ENCODE results near the gene GNAT2. TPM values are rescaled to one million over a fixed set of nuclear protein-coding genes. Genes with fewer than 3 reads are reported as not detected.
"Not testable (repeated sequence)": the region's sequence is repeated elsewhere in the genome, so short reads cannot be mapped to it uniquely, and the experiment has no call there.

GNAT2 gene
- under 1 TPM; 0.26 to 0.64 TPM for total RNA-seq

- peaks cover 63% of the 10 kb centered on the region for H3K4me1 Mint-ChIP-seq
- peak within 1 kb of the TSS; percentile 97 for H3K4me3 Mint-ChIP-seq
- DNase-seq (peak; percentile 88), ATAC-seq (peak; percentile 40)
- CTCF ChIA-PET = interaction anchor here (0.6 to 3.4 kb wide), 11 partner anchors 8 to 718 kb away, joined by 3 to 27 read pairs (median 6); partner anchors contain the start of genes AHCYL1, CYB561D1 and GNAI3
- H3K36me3 Mint-ChIP-seq (ENCODE audit: low read depth) = no peaks in the 10 kb centered on the region
- POLR2A ChIA-PET = interaction anchor here (1.3 to 2.3 kb wide), 4 partner anchors 20 to 110 kb away, joined by 3 to 13 read pairs (median 5); partner anchors contain the start of genes AMIGO1 and GNAI3
- no peaks in the 10 kb centered on the region for H3K27me3 Mint-ChIP-seq
- intact Hi-C loops (cut with DNase I, micrococcal nuclease) = loop anchor here (1.0 to 5.0 kb wide), 5 partner anchors 71 to 719 kb away; partner anchors contain the start of genes ATXN7L2 (in 1 of the 2), GNAI3 (in 1 of the 2) and RBM15 (in 1 of the 2)
- peak within 1 kb of the TSS; percentile 97 for H3K27ac Mint-ChIP-seq
- no peaks in the 10 kb centered on the region for H3K9me3 Mint-ChIP-seq (ENCODE audit: low read depth)
These were observed at the start of gene GNAT2, which contains the start of gene AMPD2 for GRCh38 chr1:109619576-109620400. TSS of gene GNAT2 (minus strand) at chr1:109619616. CDS start at chr1:109612870, 6,746 bp downstream. TSS of gene AMPD2 (plus strand) at chr1:109619837. CDS start at chr1:109621176, 1,339 bp downstream.

- Mint-ChIP-seq H3K27me3 (no peaks in the 10 kb centered on the region), H3K9me3 (ENCODE audit: low read depth) (no peaks in the 10 kb centered on the region), H3K27ac (no peak overlapping the region), H3K4me1 (peaks cover 18% of the 10 kb centered on the region), H3K4me3 (peak overlapping the region; percentile 71), H3K36me3 (ENCODE audit: low read depth) (no peaks in the 10 kb centered on the region)
- intact Hi-C loops (cut with DNase I, micrococcal nuclease) = no loop called here
- POLR2A ChIA-PET = interaction anchor here (0.7 kb wide), 1 partner anchor 28 kb away, joined by 3 read pairs; no protein-coding TSS in a partner anchor
- ATAC-seq (peak; percentile 30), DNase-seq (peak; percentile 13)
- CTCF ChIA-PET = interaction anchor here (0.6 to 1.0 kb wide), 3 partner anchors 11 to 28 kb away, joined by 3 to 5 read pairs (median 3); no protein-coding TSS in a partner anchor
These were observed 48.8 kb upstream of the GNAT2 start for GRCh38 chr1:109668123-109668775.

- H3K4me3 Mint-ChIP-seq = peak within 1 kb of the TSS; percentile 71
- H3K9me3 Mint-ChIP-seq (ENCODE audit: low read depth) = no peaks in the 10 kb centered on the region
- ATAC-seq (peak; percentile 100), DNase-seq (peak; percentile 92)
- H3K27ac Mint-ChIP-seq = no peak within 1 kb of the TSS
- H3K27me3 Mint-ChIP-seq = no peaks in the 10 kb centered on the region
- POLR2A ChIA-PET = no interaction called here
- CTCF ChIA-PET = interaction anchor here (0.6 to 1.8 kb wide), 4 partner anchors 10 to 27 kb away, joined by 3 to 7 read pairs (median 4); no protein-coding TSS in a partner anchor
- H3K36me3 Mint-ChIP-seq (ENCODE audit: low read depth) = no peaks in the 10 kb centered on the region
- H3K4me1 Mint-ChIP-seq = peaks cover 18% of the 10 kb centered on the region
- intact Hi-C loops (cut with DNase I, micrococcal nuclease) = loop anchor here (1.0 kb wide), 1 partner anchor 20 kb away; the partner anchor contains the start of gene GSTM1 (in 2 of the 2)
These were observed 48.2 kb upstream of the GNAT2 start, which contains the start of gene GSTM2 for GRCh38 chr1:109667452-109668122. TSS of gene GSTM2 (plus strand) at chr1:109668057. CDS start at chr1:109668116, 59 bp downstream.

GRCh38 chr1:109664671-109665070 lies 45.3 kb upstream of the GNAT2 start:
- CTCF ChIA-PET = no interaction called here
- intact Hi-C loops (cut with DNase I, micrococcal nuclease) = no loop called here
- DNase-seq (no peak), ATAC-seq (no peak)
- H3K27me3 Mint-ChIP-seq = no peaks in the 10 kb centered on the region
- no peak overlapping the region for H3K4me3 Mint-ChIP-seq
- POLR2A ChIA-PET = no interaction called here
- no peaks in the 10 kb centered on the region for H3K9me3 Mint-ChIP-seq (ENCODE audit: low read depth)
- H3K4me1 Mint-ChIP-seq = peaks cover 17% of the 10 kb centered on the region
- H3K27ac Mint-ChIP-seq = no peak overlapping the region
- no peaks in the 10 kb centered on the region for H3K36me3 Mint-ChIP-seq (ENCODE audit: low read depth)

- peaks cover 3% of the 10 kb centered on the region for H3K36me3 Mint-ChIP-seq (ENCODE audit: low read depth)
- ATAC-seq (no peak), DNase-seq (no peak)
- no peaks in the 10 kb centered on the region for H3K9me3 Mint-ChIP-seq (ENCODE audit: low read depth)
- H3K27me3 Mint-ChIP-seq = no peaks in the 10 kb centered on the region
- H3K4me3 Mint-ChIP-seq = no peak overlapping the region
- POLR2A ChIA-PET = no interaction called here
- CTCF ChIA-PET = interaction anchor here (0.7 to 2.0 kb wide), 3 partner anchors 9 to 881 kb away, joined by 3 to 9 read pairs (median 3); no protein-coding TSS in a partner anchor
- H3K4me1 Mint-ChIP-seq = peaks cover 4% of the 10 kb centered on the region
- no peak overlapping the region for H3K27ac Mint-ChIP-seq
- intact Hi-C loops (cut with DNase I, micrococcal nuclease) = no loop called here
These were observed 42.0 kb upstream of the GNAT2 start for GRCh38 chr1:109661391-109661790.

GRCh38 chr1:109660691-109661026 lies 41.2 kb upstream of the GNAT2 start:
- DNase-seq; H3K27me3 Mint-ChIP-seq; ATAC-seq; H3K9me3 Mint-ChIP-seq (ENCODE audit: low read depth); intact Hi-C loops (cut with DNase I, micrococcal nuclease); H3K36me3 Mint-ChIP-seq (ENCODE audit: low read depth); POLR2A ChIA-PET; H3K4me3 Mint-ChIP-seq; H3K4me1 Mint-ChIP-seq: not testable (repeated sequence)
- CTCF ChIA-PET = interaction anchor here (1.0 kb wide), 2 partner anchors 22 to 116 kb away, joined by 3 read pairs; no protein-coding TSS in a partner anchor
- H3K27ac Mint-ChIP-seq = peak overlapping the region; percentile 16

- CTCF ChIA-PET = interaction anchor here (1.0 to 1.5 kb wide), 3 partner anchors 9 to 116 kb away, joined by 3 read pairs; no protein-coding TSS in a partner anchor
- Mint-ChIP-seq H3K27ac (peak overlapping the region; percentile 16), H3K27me3 (no peaks in the 10 kb centered on the region), H3K9me3 (ENCODE audit: low read depth) (no peaks in the 10 kb centered on the region), H3K4me1 (peaks cover 8% of the 10 kb centered on the region), H3K4me3 (no peak overlapping the region), H3K36me3 (ENCODE audit: low read depth) (peaks cover 3% of the 10 kb centered on the region)
- DNase-seq (no peak), ATAC-seq (no peak)
- intact Hi-C loops (cut with DNase I, micrococcal nuclease) = no loop called here
- POLR2A ChIA-PET = no interaction called here
These were observed 40.7 kb upstream of the GNAT2 start for GRCh38 chr1:109659997-109660690.

GRCh38 chr1:109659145-109659544 lies 39.7 kb upstream of the GNAT2 start:
- Mint-ChIP-seq H3K27me3 (no peaks in the 10 kb centered on the region), H3K9me3 (ENCODE audit: low read depth) (no peaks in the 10 kb centered on the region), H3K4me1 (peaks cover 12% of the 10 kb centered on the region), H3K4me3 (no peak overlapping the region), H3K36me3 (ENCODE audit: low read depth) (peaks cover 3% of the 10 kb centered on the region), H3K27ac (no peak overlapping the region)
- POLR2A ChIA-PET = no interaction called here
- CTCF ChIA-PET = interaction anchor here (1.0 to 4.6 kb wide), 3 partner anchors 8 to 42 kb away, joined by 3 to 47 read pairs (median 3); no protein-coding TSS in a partner anchor
- ATAC-seq = no peak
- no peak for DNase-seq
- intact Hi-C loops (cut with DNase I, micrococcal nuclease) = no loop called here

- POLR2A ChIA-PET = no interaction called here
- no peaks in the 10 kb centered on the region for H3K27me3 Mint-ChIP-seq
- H3K36me3 Mint-ChIP-seq (ENCODE audit: low read depth) = peaks cover 3% of the 10 kb centered on the region
- DNase-seq = no peak
- H3K4me1 Mint-ChIP-seq = peaks cover 12% of the 10 kb centered on the region
- H3K4me3 Mint-ChIP-seq = no peak overlapping the region
- intact Hi-C loops (cut with DNase I, micrococcal nuclease) = no loop called here
- no peak overlapping the region for H3K27ac Mint-ChIP-seq
- no peaks in the 10 kb centered on the region for H3K9me3 Mint-ChIP-seq (ENCODE audit: low read depth)
- ATAC-seq = no peak
- CTCF ChIA-PET = interaction anchor here (0.6 to 4.6 kb wide), 8 partner anchors 18 to 326 kb away, joined by 3 to 47 read pairs (median 3); partner anchors contain the start of genes AHCYL1 and GSTM1
These were observed 39.2 kb upstream of the GNAT2 start for GRCh38 chr1:109658533-109659042.

GRCh38 chr1:109657970-109658369 lies 38.6 kb upstream of the GNAT2 start:
- intact Hi-C loops (cut with DNase I, micrococcal nuclease) = loop anchor here (2.0 kb wide), 2 partner anchors 15 to 83 kb away; partner anchors contain the start of gene GSTM3 (in 1 of the 2)
- no peak for ATAC-seq
- Mint-ChIP-seq H3K27me3 (no peaks in the 10 kb centered on the region), H3K27ac (no peak overlapping the region), H3K4me1 (peaks cover 12% of the 10 kb centered on the region), H3K4me3 (no peak overlapping the region), H3K36me3 (ENCODE audit: low read depth) (peaks cover 3% of the 10 kb centered on the region), H3K9me3 (ENCODE audit: low read depth) (no peaks in the 10 kb centered on the region)
- ChIA-PET POLR2A (no interaction called here), CTCF (interaction anchor here (0.6 to 4.6 kb wide), 9 partner anchors 10 to 327 kb away, joined by 3 to 47 read pairs (median 3); partner anchors contain the start of genes AHCYL1, GSTM1 and GSTM2)
- DNase-seq = no peak

Data from activated CD4-positive, alpha-beta T cell treated with anti-CD3 and anti-CD28 coated beads for 36 hours (primary cell).